ENCODE measurements around the gene TM4SF4. TPM values are rescaled to one million over a fixed set of nuclear protein-coding genes. Genes with fewer than 3 reads are reported as not detected.
A peak's percentile ranks its signal among the peaks of the same experiment; 100 is the strongest.

The TM4SF4 gene
- total RNA-seq, 2 donors from 2014 or later: 53.2 to 149 TPM

- H3K9me3 ChIP-seq: no peaks in the 10 kb centered on the region
- intact Hi-C loops (cut with DNase I): no loop called here
- peak in 2 of 3 donors; percentile 23 to 27 for TF ChIP-seq POLR2A (IDR thresholded peaks at IDR 0.05)
- no peak for TF ChIP-seq CTCF (IDR thresholded peaks at IDR 0.05)
These were observed 68.1 kb downstream of the TM4SF4 start for GRCh38 chr3:149542375-149543312.

GRCh38 chr3:149545049-149545448, 70.6 kb downstream of the TM4SF4 start:
- 91 to 94% methylated on average over 2 of the region's 2 CpGs for WGBS, 2 donors
- no peak for ATAC-seq
- Histone ChIP-seq H3K9me3 (no peaks in the 10 kb centered on the region), H3K36me3 (replicated peaks in 1 of 2; ENCODE audit: insufficient read depth in 1 of 2, low read depth in 2 of 2) (no peaks in the 10 kb centered on the region), H3K4me1 (peaks cover 42% of the 10 kb centered on the region), H3K4me3 (no peak overlapping the region), H3K27ac (peak overlapping the region in 2 of 4 donors; percentile 78 to 86), H3K27me3 (no peaks in the 10 kb centered on the region)
- no peak for DNase-seq
- TF ChIP-seq CTCF (IDR thresholded peaks at IDR 0.05) (no peak), POLR2A (IDR thresholded peaks at IDR 0.05) (no peak)
- intact Hi-C loops (cut with DNase I): no loop called here

More at GRCh38 chr3:149542375-149543312, 68.1 kb downstream of the TM4SF4 start:
- Histone ChIP-seq H3K27ac (peak overlapping the region; percentile 26 to 82 (median 78)), H3K4me3 (no peak overlapping the region), H3K36me3 (replicated peaks in 1 of 2; ENCODE audit: insufficient read depth in 1 of 2, low read depth in 2 of 2) (no peaks in the 10 kb centered on the region), H3K4me1 (peaks cover 32% of the 10 kb centered on the region), H3K27me3 (no peaks in the 10 kb centered on the region)
- ATAC-seq (peak; percentile 86), DNase-seq (peak in 3 of 4 donors; percentile 17 to 33 (median 19))
- 65 to 70% methylated on average over 9 of the region's 9 CpGs for WGBS, 2 donors

- H3K4me1 ChIP-seq: peaks cover 33% of the 10 kb centered on the region
- WGBS, 2 donors: 50 to 55% methylated on average over 9 of the region's 9 CpGs
- H3K36me3 ChIP-seq (replicated peaks in 1 of 2; ENCODE audit: insufficient read depth in 1 of 2, low read depth in 2 of 2): no peaks in the 10 kb centered on the region
- TF ChIP-seq POLR2A (IDR thresholded peaks at IDR 0.05): no peak
- no peak for TF ChIP-seq CTCF (IDR thresholded peaks at IDR 0.05)
- H3K27me3 ChIP-seq: no peaks in the 10 kb centered on the region
- H3K27ac ChIP-seq: peak overlapping the region in 3 of 4 donors; percentile 63 to 86 (median 78)
- intact Hi-C loops (cut with DNase I): no loop called here
- DNase-seq: peak; percentile 32 to 57 (median 44)
- peak; percentile 21 for ATAC-seq
- H3K4me3 ChIP-seq: no peak overlapping the region
- H3K9me3 ChIP-seq: no peaks in the 10 kb centered on the region
These were observed 72.9 kb downstream of the TM4SF4 start for GRCh38 chr3:149547413-149547812.

- H3K9me3 ChIP-seq: no peaks in the 10 kb centered on the region
- H3K4me1 ChIP-seq: peaks cover 39% of the 10 kb centered on the region
- H3K27me3 ChIP-seq: no peaks in the 10 kb centered on the region
- TF ChIP-seq POLR2A (IDR thresholded peaks at IDR 0.05) (peak in 1 of 3 donors; percentile 24), CTCF (IDR thresholded peaks at IDR 0.05) (no peak)
- H3K27ac ChIP-seq: peak overlapping the region; percentile 60 to 86 (median 70)
- H3K36me3 ChIP-seq (replicated peaks in 1 of 2; ENCODE audit: insufficient read depth in 1 of 2, low read depth in 2 of 2): no peaks in the 10 kb centered on the region
- intact Hi-C loops (cut with DNase I): no loop called here
- H3K4me3 ChIP-seq: no peak overlapping the region
- 35% methylated on average over 13 of the region's 13 CpGs for WGBS, 2 donors
- peak; percentile 47 to 71 (median 64) for DNase-seq
- ATAC-seq: peak; percentile 78
These were observed 73.6 kb downstream of the TM4SF4 start for GRCh38 chr3:149547954-149548668.

Data from body of pancreas (tissue), 4 donors.